H1 (cell line): ENCODE measurements around the gene C1orf50.

Source experiments
- CEBPB ChIP-seq: IDR thresholded peaks from 2 replicates; pipeline ENCODE4 v1.6.1; 2012; ENCODE audit warnings: low read depth, low read length
- CHD1 ChIP-seq: IDR thresholded peaks from 2 replicates; pipeline ENCODE4 v1.6.1; 2012; ENCODE audit warnings: low read depth, low read length, improper control_type of control experiment
- CTCF ChIP-seq, 3 experiments: IDR thresholded peaks; 1 replicate in 2 of 3; 2 replicates in 1 of 3; pipeline versions ENCODE4 v1.5.1 to v1.6.1; 2011; ENCODE audit warnings: low read length in 3 of 3, mild to moderate bottlenecking in 3 of 3, inconsistent platforms in 2 of 3, low read depth in 1 of 3, moderate library complexity in 1 of 3; ENCODE audit not compliant: insufficient read depth in 1 of 3; ENCODE audit errors: control extremely low read depth in 1 of 3
- JUN ChIP-seq: IDR thresholded peaks from 2 replicates; pipeline ENCODE4 v1.6.1; 2011; ENCODE audit warnings: low read depth, mild to moderate bottlenecking, improper control_type of control experiment, low read length
- JUND ChIP-seq: IDR thresholded peaks from 2 replicates; pipeline ENCODE4 v1.6.1; 2011; ENCODE audit warnings: mild to moderate bottlenecking, improper control_type of control experiment, low read length
- MAX ChIP-seq: IDR thresholded peaks from 2 replicates; pipeline ENCODE4 v1.6.1; 2012; ENCODE audit warnings: inconsistent platforms
- POLR2A ChIP-seq, 2 experiments: IDR thresholded peaks; 1 replicate in 1 of 2; 2 replicates in 1 of 2; pipeline ENCODE4 v1.6.1; 2011; ENCODE audit warnings: low read depth in 2 of 2, low read length in 2 of 2, mild to moderate bottlenecking in 2 of 2; ENCODE audit errors: control extremely low read depth in 1 of 2
- SIN3A ChIP-seq, 2 experiments: IDR thresholded peaks in 1 of 2; conservative IDR thresholded peaks in 1 of 2; 2 replicates each; pipeline ENCODE4 v1.6.1; 2011 to 2012; ENCODE audit warnings: low read length in 2 of 2, improper control_type of control experiment in 1 of 2, low read depth in 1 of 2, mild to moderate bottlenecking in 1 of 2
- SIX5 ChIP-seq: IDR thresholded peaks from 2 replicates; pipeline ENCODE4 v1.6.1; 2011; ENCODE audit warnings: mild to moderate bottlenecking, low read depth, low read length
- YY1 ChIP-seq: IDR thresholded peaks from 2 replicates; pipeline ENCODE4 v1.6.1; 2011; ENCODE audit warnings: low read depth, mild to moderate bottlenecking, low read length
- TF ChIP-seq, protein P1 (sequence below): IDR thresholded peaks from 2 replicates; pipeline ENCODE4 v1.6.1; 2011; ENCODE audit warnings: low read length, improper control_type of control experiment

- peak in 1 of 2 experiments; percentile 51; a peak in 1 of 4 replicates for TF ChIP-seq SIN3A (conservative IDR thresholded peaks at IDR 0.05 in 1 of 2, IDR thresholded peaks at IDR 0.05 in 1 of 2; ENCODE audit: low read depth in 1 of 2, low read length in 2 of 2)
- no peak for TF ChIP-seq CTCF (IDR thresholded peaks at IDR 0.05; ENCODE audit: control extremely low read depth in 1 of 3, insufficient read depth in 1 of 3, low read depth in 1 of 3, low read length in 3 of 3)
- TF ChIP-seq CEBPB = no peak
- TF ChIP-seq, protein P1, sequence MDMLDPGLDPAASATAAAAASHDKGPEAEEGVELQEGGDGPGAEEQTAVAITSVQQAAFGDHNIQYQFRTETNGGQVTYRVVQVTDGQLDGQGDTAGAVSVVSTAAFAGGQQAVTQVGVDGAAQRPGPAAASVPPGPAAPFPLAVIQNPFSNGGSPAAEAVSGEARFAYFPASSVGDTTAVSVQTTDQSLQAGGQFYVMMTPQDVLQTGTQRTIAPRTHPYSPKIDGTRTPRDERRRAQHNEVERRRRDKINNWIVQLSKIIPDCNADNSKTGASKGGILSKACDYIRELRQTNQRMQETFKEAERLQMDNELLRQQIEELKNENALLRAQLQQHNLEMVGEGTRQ = no peak
- peak in 1 of 2 experiments; percentile 38; a peak in 2 of 3 replicates for TF ChIP-seq POLR2A (IDR thresholded peaks at IDR 0.05; ENCODE audit: control extremely low read depth in 1 of 2, low read depth in 2 of 2, low read length in 2 of 2)
- TF ChIP-seq MAX = no peak
- TF ChIP-seq SIX5 = no peak
- TF ChIP-seq JUN = no peak
- no peak for TF ChIP-seq YY1
- no peak for TF ChIP-seq CHD1
- TF ChIP-seq JUND = no peak
Observed at GRCh38 chr1:42739753-42740700, 27.0 kb upstream of the C1orf50 start, which contains the start of gene CLDN19.
